ENCODE data around the gene LCE7A.

LCE7A gene

GRCh38 chr1:152859696-152860095 is at the start of gene LCE7A:
TSS of gene LCE7A (plus strand) at chr1:152859996. CDS start at chr1:152860698, 702 bp downstream.
- Mint-ChIP-seq H3K27ac (ENCODE audit: low read depth) (no peak within 1 kb of the TSS), H3K27me3 (peaks cover 37% of the 10 kb centered on the region), H3K9me3 (no peaks in the 10 kb centered on the region), H3K4me1 (no peaks in the 10 kb centered on the region), H3K36me3 (ENCODE audit: insufficient read depth) (no peaks in the 10 kb centered on the region), H3K4me3 (no peak within 1 kb of the TSS)
- ATAC-seq (replicated peaks; ENCODE audit: extremely low read depth, poor library complexity, severe bottlenecking) (no peak), DNase-seq (ENCODE audit: low spot score in 2 of 2) (no peak)

- ATAC-seq (replicated peaks; ENCODE audit: extremely low read depth, poor library complexity, severe bottlenecking) (no peak), DNase-seq (ENCODE audit: low spot score in 2 of 2) (no peak)
- no peaks in the 10 kb centered on the region for H3K36me3 Mint-ChIP-seq (ENCODE audit: insufficient read depth)
- H3K4me3 Mint-ChIP-seq: no peak overlapping the region
- H3K9me3 Mint-ChIP-seq: no peaks in the 10 kb centered on the region
- H3K4me1 Mint-ChIP-seq: no peaks in the 10 kb centered on the region
- peaks cover 68% of the 10 kb centered on the region for H3K27me3 Mint-ChIP-seq
- no peak overlapping the region for H3K27ac Mint-ChIP-seq (ENCODE audit: low read depth)
These were observed 48.7 kb upstream of the LCE7A start for GRCh38 chr1:152811050-152811449.

DNA sequence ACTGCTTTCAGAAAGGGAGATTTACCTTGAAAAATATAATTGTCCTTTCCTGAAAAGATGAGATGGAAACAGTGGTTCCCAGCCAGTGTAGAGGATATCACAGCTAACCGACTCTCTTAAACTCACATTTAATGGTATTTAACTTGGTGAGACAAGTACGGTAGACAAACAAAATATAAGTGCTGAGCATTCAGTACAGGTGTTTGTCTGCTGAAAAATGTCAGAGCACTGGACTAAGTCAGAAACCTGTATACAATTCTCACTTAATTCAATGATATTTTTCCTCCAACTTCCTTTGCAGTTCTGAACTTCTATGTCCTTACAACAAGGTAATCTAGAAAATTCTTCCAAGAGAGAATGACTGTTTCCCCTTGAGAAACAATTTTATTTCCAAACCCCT is 48.1 kb upstream of the LCE7A start, which contains the start of gene LCE1B:
Gene LCE1B, plus strand, starts transcription at position 301 of the 400 bp plus-strand sequence. CDS start 476 bp downstream, outside the sequence.
- Mint-ChIP-seq H3K4me3 (no peak within 1 kb of the TSS), H3K27ac (ENCODE audit: low read depth) (no peak within 1 kb of the TSS), H3K9me3 (no peaks in the 10 kb centered on the region), H3K36me3 (ENCODE audit: insufficient read depth) (no peaks in the 10 kb centered on the region), H3K4me1 (no peaks in the 10 kb centered on the region), H3K27me3 (peaks cover 67% of the 10 kb centered on the region)
- no peak for DNase-seq (ENCODE audit: low spot score in 2 of 2)
- no peak for ATAC-seq (replicated peaks; ENCODE audit: extremely low read depth, poor library complexity, severe bottlenecking)

GRCh38 chr1:152817309-152817708 is 42.5 kb upstream of the LCE7A start:
- no peaks in the 10 kb centered on the region for H3K36me3 Mint-ChIP-seq (ENCODE audit: insufficient read depth)
- peaks cover 28% of the 10 kb centered on the region for H3K27me3 Mint-ChIP-seq
- no peak for ATAC-seq (replicated peaks; ENCODE audit: extremely low read depth, poor library complexity, severe bottlenecking)
- no peak for DNase-seq (ENCODE audit: low spot score in 2 of 2)
- H3K4me1 Mint-ChIP-seq: no peaks in the 10 kb centered on the region
- H3K4me3 Mint-ChIP-seq: no peak overlapping the region
- no peak overlapping the region for H3K27ac Mint-ChIP-seq (ENCODE audit: low read depth)
- H3K9me3 Mint-ChIP-seq: no peaks in the 10 kb centered on the region

DNA sequence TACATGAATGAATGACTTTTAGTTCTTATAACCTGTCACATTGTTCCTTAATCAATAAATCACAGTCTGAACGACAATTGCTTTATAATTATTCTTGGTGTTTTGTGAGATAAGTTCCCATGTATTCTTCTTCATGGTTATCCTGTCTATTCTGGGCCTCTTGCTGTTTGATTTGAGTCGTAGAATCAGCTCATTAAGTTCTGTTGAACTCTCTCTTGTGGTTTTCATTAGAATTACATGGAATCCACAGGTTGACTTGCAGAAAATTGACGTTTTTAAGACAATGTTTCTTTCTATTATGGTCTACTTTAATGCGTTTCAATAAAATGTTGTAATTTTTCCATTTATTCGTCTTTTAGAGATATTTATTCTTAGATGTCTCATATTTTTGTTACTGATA is 36.5 kb upstream of the LCE7A start:
- Mint-ChIP-seq H3K36me3 (ENCODE audit: insufficient read depth) (no peaks in the 10 kb centered on the region), H3K9me3 (no peaks in the 10 kb centered on the region), H3K27ac (ENCODE audit: low read depth) (no peak overlapping the region), H3K4me3 (no peak overlapping the region), H3K27me3 (peaks cover 28% of the 10 kb centered on the region), H3K4me1 (no peaks in the 10 kb centered on the region)
- DNase-seq (ENCODE audit: low spot score in 2 of 2): no peak
- no peak for ATAC-seq (replicated peaks; ENCODE audit: extremely low read depth, poor library complexity, severe bottlenecking)

GRCh38 chr1:152824964-152825363 is 34.8 kb upstream of the LCE7A start:
- H3K27ac Mint-ChIP-seq (ENCODE audit: low read depth): no peak overlapping the region
- DNase-seq (ENCODE audit: low spot score in 2 of 2): no peak
- no peak for ATAC-seq (replicated peaks; ENCODE audit: extremely low read depth, poor library complexity, severe bottlenecking)
- H3K4me3 Mint-ChIP-seq: no peak overlapping the region
- H3K4me1 Mint-ChIP-seq: no peaks in the 10 kb centered on the region
- H3K9me3 Mint-ChIP-seq: no peaks in the 10 kb centered on the region
- peaks cover 44% of the 10 kb centered on the region for H3K27me3 Mint-ChIP-seq
- no peaks in the 10 kb centered on the region for H3K36me3 Mint-ChIP-seq (ENCODE audit: insufficient read depth)

DNA sequence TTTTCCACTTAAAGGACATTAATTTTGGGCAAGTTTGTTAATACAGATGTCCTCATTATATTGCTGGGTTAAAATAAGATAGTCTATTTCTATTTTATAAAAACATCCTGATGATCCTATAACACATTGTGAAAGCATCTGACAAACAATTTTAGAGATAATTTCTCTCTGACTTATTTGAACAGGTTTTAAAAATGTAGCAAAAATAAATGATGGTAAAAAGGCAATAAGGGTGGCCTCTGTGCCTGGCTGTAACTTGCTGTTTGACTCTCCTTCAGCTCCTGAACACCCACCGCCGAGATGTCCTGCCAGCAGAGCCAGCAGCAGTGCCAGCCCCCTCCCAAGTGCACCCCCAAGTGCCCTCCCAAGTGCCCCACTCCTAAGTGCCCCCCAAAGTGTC is 32.6 kb upstream of the LCE7A start, which contains the start of gene LCE1A:
Gene LCE1A, plus strand, starts transcription at position 301 of the 400 bp plus-strand sequence. Its CDS starts 0 bp downstream, at position 301.
- H3K27ac Mint-ChIP-seq (ENCODE audit: low read depth): no peak within 1 kb of the TSS
- no peak for ATAC-seq (replicated peaks; ENCODE audit: extremely low read depth, poor library complexity, severe bottlenecking)
- no peak within 1 kb of the TSS for H3K4me3 Mint-ChIP-seq
- no peaks in the 10 kb centered on the region for H3K36me3 Mint-ChIP-seq (ENCODE audit: insufficient read depth)
- H3K27me3 Mint-ChIP-seq: peaks cover 64% of the 10 kb centered on the region
- no peaks in the 10 kb centered on the region for H3K9me3 Mint-ChIP-seq
- no peak for DNase-seq (ENCODE audit: low spot score in 2 of 2)
- no peaks in the 10 kb centered on the region for H3K4me1 Mint-ChIP-seq

- H3K4me1 Mint-ChIP-seq: no peaks in the 10 kb centered on the region
- H3K4me3 Mint-ChIP-seq: no peak overlapping the region
- peaks cover 45% of the 10 kb centered on the region for H3K27me3 Mint-ChIP-seq
- no peak overlapping the region for H3K27ac Mint-ChIP-seq (ENCODE audit: low read depth)
- DNase-seq (ENCODE audit: low spot score in 2 of 2) (no peak), ATAC-seq (replicated peaks; ENCODE audit: extremely low read depth, poor library complexity, severe bottlenecking) (no peak)
- no peaks in the 10 kb centered on the region for H3K9me3 Mint-ChIP-seq
- H3K36me3 Mint-ChIP-seq (ENCODE audit: insufficient read depth): no peaks in the 10 kb centered on the region
These were observed 22.9 kb upstream of the LCE7A start for GRCh38 chr1:152836870-152837269.

- Mint-ChIP-seq H3K36me3 (ENCODE audit: insufficient read depth) (no peaks in the 10 kb centered on the region), H3K4me3 (no peak within 1 kb of the TSS), H3K9me3 (no peaks in the 10 kb centered on the region), H3K4me1 (no peaks in the 10 kb centered on the region), H3K27ac (ENCODE audit: low read depth) (no peak within 1 kb of the TSS), H3K27me3 (peaks cover 53% of the 10 kb centered on the region)
- no peak for DNase-seq (ENCODE audit: low spot score in 2 of 2)
- no peak for ATAC-seq (replicated peaks; ENCODE audit: extremely low read depth, poor library complexity, severe bottlenecking)
These were observed 17.2 kb upstream of the LCE7A start, which contains the start of gene LCE6A for GRCh38 chr1:152842556-152842955. TSS of gene LCE6A (plus strand) at chr1:152842856. CDS start at chr1:152843521, 665 bp downstream.

- no peak overlapping the region for H3K4me3 Mint-ChIP-seq
These were observed 4.1 kb upstream of the LCE7A start for GRCh38 chr1:152855661-152856060.

DNA sequence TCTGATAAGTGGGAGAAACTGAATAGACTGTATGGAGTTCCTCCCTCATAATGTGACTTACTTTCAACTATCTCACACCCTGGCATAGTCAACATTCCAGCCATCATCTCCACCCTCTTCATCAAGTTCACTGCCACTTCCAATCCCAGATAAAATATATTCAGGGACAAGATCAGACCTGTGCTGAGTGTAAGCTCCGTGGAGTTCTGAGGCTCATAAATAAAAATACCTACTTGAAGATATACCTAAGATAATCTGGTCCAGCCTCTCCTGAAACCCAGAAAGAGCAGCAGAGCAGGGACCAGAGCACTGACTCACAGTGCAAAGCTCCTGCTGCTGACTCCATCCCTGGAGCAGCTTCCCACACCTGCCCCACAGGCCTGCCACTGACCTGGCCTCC is 1.7 kb upstream of the LCE7A start:
- no peak for ATAC-seq (replicated peaks; ENCODE audit: extremely low read depth, poor library complexity, severe bottlenecking)
- peaks cover 37% of the 10 kb centered on the region for H3K27me3 Mint-ChIP-seq
- H3K27ac Mint-ChIP-seq (ENCODE audit: low read depth): no peak overlapping the region
- H3K9me3 Mint-ChIP-seq: no peaks in the 10 kb centered on the region
- DNase-seq (ENCODE audit: low spot score in 2 of 2): no peak
- no peak overlapping the region for H3K4me3 Mint-ChIP-seq
- H3K36me3 Mint-ChIP-seq (ENCODE audit: insufficient read depth): no peaks in the 10 kb centered on the region
- H3K4me1 Mint-ChIP-seq: no peaks in the 10 kb centered on the region

More at GRCh38 chr1:152855661-152856060, 4.1 kb upstream of the LCE7A start:
- no peaks in the 10 kb centered on the region for H3K9me3 Mint-ChIP-seq
- peaks cover 31% of the 10 kb centered on the region for H3K27me3 Mint-ChIP-seq
- no peak overlapping the region for H3K27ac Mint-ChIP-seq (ENCODE audit: low read depth)
- ATAC-seq (replicated peaks; ENCODE audit: extremely low read depth, poor library complexity, severe bottlenecking): no peak
- H3K4me1 Mint-ChIP-seq: no peaks in the 10 kb centered on the region
- H3K36me3 Mint-ChIP-seq (ENCODE audit: insufficient read depth): no peaks in the 10 kb centered on the region
- no peak for DNase-seq (ENCODE audit: low spot score in 2 of 2)

GRCh38 chr1:152860129-152860528 is 333 bp downstream of the LCE7A start:
- H3K27me3 Mint-ChIP-seq: peaks cover 37% of the 10 kb centered on the region
- no peaks in the 10 kb centered on the region for H3K36me3 Mint-ChIP-seq (ENCODE audit: insufficient read depth)
- ATAC-seq (replicated peaks; ENCODE audit: extremely low read depth, poor library complexity, severe bottlenecking): no peak
- no peak overlapping the region for H3K4me3 Mint-ChIP-seq
- no peak for DNase-seq (ENCODE audit: low spot score in 2 of 2)
- no peak overlapping the region for H3K27ac Mint-ChIP-seq (ENCODE audit: low read depth)
- H3K4me1 Mint-ChIP-seq: no peaks in the 10 kb centered on the region
- no peaks in the 10 kb centered on the region for H3K9me3 Mint-ChIP-seq

DNA sequence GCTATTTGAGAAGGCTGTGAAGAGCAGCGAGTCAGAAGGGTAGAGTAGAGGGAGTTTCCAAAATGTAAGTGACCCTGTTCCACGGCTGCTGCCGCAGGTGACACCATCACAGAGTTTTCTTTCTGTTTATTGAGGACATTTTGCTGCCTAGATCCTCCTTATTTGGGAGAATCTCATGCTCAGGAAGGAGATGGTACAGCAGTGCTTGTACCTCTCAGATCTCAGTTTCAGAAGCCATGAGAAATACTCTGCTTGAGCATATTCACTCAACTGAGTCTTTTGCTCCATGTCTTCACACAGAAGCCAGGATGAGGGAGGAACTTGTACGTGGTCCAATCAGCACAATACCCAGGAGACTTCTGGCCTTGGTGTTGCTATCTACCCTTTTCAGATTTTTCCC is 1.6 kb downstream of the LCE7A start:
- H3K27ac Mint-ChIP-seq (ENCODE audit: low read depth): no peak overlapping the region
- no peaks in the 10 kb centered on the region for H3K4me1 Mint-ChIP-seq
- H3K27me3 Mint-ChIP-seq: peaks cover 37% of the 10 kb centered on the region
- no peak overlapping the region for H3K4me3 Mint-ChIP-seq
- no peaks in the 10 kb centered on the region for H3K9me3 Mint-ChIP-seq
- H3K36me3 Mint-ChIP-seq (ENCODE audit: insufficient read depth): no peaks in the 10 kb centered on the region
- ATAC-seq (replicated peaks; ENCODE audit: extremely low read depth, poor library complexity, severe bottlenecking) (no peak), DNase-seq (ENCODE audit: low spot score in 2 of 2) (no peak)

Data from central memory CD8-positive, alpha-beta T cell (primary cell).